ENCODE results near the gene ARFIP2. TPM values are rescaled to one million over a fixed set of nuclear protein-coding genes. Genes with fewer than 3 reads are reported as not detected.

The ARFIP2 gene
- 47.3 and 68.0 TPM in 2 replicates for total RNA-seq

GRCh38 chr11:6481012-6481923 is at the start of gene ARFIP2, which contains the start of gene TIMM10B:
TSS of gene ARFIP2 (minus strand) at chr11:6481331. CDS start at chr11:6480421, 910 bp downstream.
TSS of gene TIMM10B (plus strand) at chr11:6481501. CDS start at chr11:6481517, 16 bp downstream.

DNA sequence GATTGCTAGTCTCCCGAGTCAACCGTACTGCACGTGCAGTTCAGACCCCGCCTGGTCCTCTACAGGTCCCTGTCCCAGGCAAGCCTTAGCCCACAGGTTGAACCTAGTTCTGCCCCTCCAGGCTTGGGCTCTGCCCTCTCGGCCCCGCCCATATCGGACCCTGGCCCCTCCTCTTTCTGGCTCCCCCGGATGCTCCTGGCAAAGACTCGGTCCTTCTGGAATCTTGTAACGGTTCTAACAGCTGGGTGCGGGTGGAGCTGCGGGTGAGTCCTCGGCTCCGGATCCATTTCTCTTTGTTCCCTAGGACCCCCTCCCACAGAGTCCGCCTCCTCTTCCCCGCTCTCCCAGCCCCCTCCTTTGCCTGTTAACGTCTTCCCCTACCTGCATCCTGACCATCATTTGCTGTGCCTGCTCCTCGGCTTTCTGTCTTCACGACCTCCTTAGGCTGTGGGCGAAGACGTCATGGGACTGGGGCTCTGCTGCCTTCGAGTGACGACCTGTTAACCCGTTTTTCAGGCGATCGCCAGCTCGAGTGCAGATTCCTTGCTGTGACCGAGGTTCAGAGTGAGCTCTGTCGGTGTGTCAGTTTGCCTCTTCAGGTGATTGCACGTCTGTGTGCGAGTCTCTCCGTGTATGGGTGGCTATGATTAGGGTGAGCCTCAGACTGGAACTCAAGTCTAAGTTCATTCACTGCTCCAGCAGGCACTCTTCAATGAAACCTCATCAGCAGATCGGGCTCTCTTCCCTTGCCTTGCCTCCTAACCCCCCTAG is 16.1 kb upstream of the ARFIP2 start, which contains the start of gene DNHD1:
TSS of gene DNHD1 (plus strand) at position 212 of the 771 bp plus-strand sequence. CDS start 936 bp downstream, outside the sequence.

GRCh38 chr11:6473451-6474412 is 7.4 kb downstream of the ARFIP2 start, which contains the start of gene TRIM3:
TSS of gene TRIM3 (minus strand) at chr11:6473941. CDS start at chr11:6465695, 8,246 bp downstream.

GRCh38 chr11:6440906-6441358 is 40.2 kb downstream of the ARFIP2 start, which contains the start of gene HPX:
TSS of gene HPX (minus strand) at chr11:6440987. CDS start at chr11:6440963, 24 bp downstream.

Other genes with a start within 250 kb of the ARFIP2 start
- gene FHIP1B, start 246.7 kb downstream of the ARFIP2 start, total RNA-seq: 8.9 and 10.2 TPM in 2 replicates
- 0.64 TPM in 1 of 2 replicates, not detected in the other for gene CNGA4, start 242.2 kb downstream of the ARFIP2 start, total RNA-seq
- gene CCKBR, start 221.5 kb downstream of the ARFIP2 start, total RNA-seq: not detected in 2 replicates
- gene CAVIN3, start 160.8 kb downstream of the ARFIP2 start, total RNA-seq: 39.2 and 50.1 TPM in 2 replicates
- 3.0 and 3.4 TPM in 2 replicates for gene SMPD1, start 90.9 kb downstream of the ARFIP2 start, total RNA-seq
- 5.3 and 10.6 TPM in 2 replicates for gene APBB1, start 62.2 kb downstream of the ARFIP2 start, total RNA-seq
- gene HPX, start 40.3 kb downstream of the ARFIP2 start, total RNA-seq: 0.85 TPM in 1 of 2 replicates, not detected in the other
- 10.7 and 10.8 TPM in 2 replicates for gene TRIM3, start 7.4 kb downstream of the ARFIP2 start, total RNA-seq
- gene TIMM10B, start 170 bp upstream of the ARFIP2 start, total RNA-seq: 31.5 and 68.2 TPM in 2 replicates
- 1.7 and 3.2 TPM in 2 replicates for gene DNHD1, start 15.9 kb upstream of the ARFIP2 start, total RNA-seq
- 12.3 and 14.1 TPM in 2 replicates for gene RRP8, start 122.3 kb upstream of the ARFIP2 start, total RNA-seq
- 42.0 and 112 TPM in 2 replicates for gene ILK, start 122.4 kb upstream of the ARFIP2 start, total RNA-seq
- 21.5 and 48.0 TPM in 2 replicates for gene TAF10, start 130.9 kb upstream of the ARFIP2 start, total RNA-seq
- gene TPP1, start 138.1 kb upstream of the ARFIP2 start, total RNA-seq: 58.4 and 82.2 TPM in 2 replicates
- gene DCHS1, start 174.5 kb upstream of the ARFIP2 start, total RNA-seq: 0.21 and 0.24 TPM in 2 replicates
- 39.0 and 54.9 TPM in 2 replicates for gene MRPL17, start 202.0 kb upstream of the ARFIP2 start, total RNA-seq